HepG2 (cell line): ENCODE data around the gene CD109. TPM values are rescaled to one million over a fixed set of nuclear protein-coding genes. Genes with fewer than 3 reads are reported as not detected.
A peak's percentile ranks its signal among the peaks of the same experiment; 100 is the strongest.

ENCODE experiments used
- ATAC-seq: fragments of 200-7000 bp; cut with Tn5 transposase; 3 replicates; pipeline ENCODE4 v1.9.1; 2020; ENCODE audit warnings: mild to moderate bottlenecking, moderate library complexity
- BruUV-seq: library from RNA; stranded (reverse); fragments of 400-500 nt; replicated peaks from 2 replicates; lab custom pipeline; 2021; lab: Mats Ljungman, UMichigan
- CTCF ChIA-PET: fragments of 300-600 bp; formaldehyde crosslinking; extraction: SDS; loops from one replicate; lab custom pipeline; 2021; ENCODE audit warnings: low total read pairs, inconsistent platforms, low intra/inter-chr PET ratio; lab: Yijun Ruan, JAX
- POLR2A ChIA-PET: fragments of 350-600 bp; sonication (Branson Sonifier 250); formaldehyde crosslinking; loops from one replicate; lab custom pipeline; 2020; ENCODE audit warnings: antibody characterized with exemption, inconsistent platforms; lab: Yijun Ruan, JAX
- DNase-seq: peaks from one replicate; pipeline ENCODE4 v3.0.0-alpha.2; 2015; ENCODE audit warnings: low spot score
- FAIRE-seq: peaks from 3 replicates; lab custom pipeline; 2011; peaks lifted over from hg19 to GRCh38; lab: Jason Lieb, UNC
- H2AFZ ChIP-seq: one replicate; pipeline ENCODE4 v1.6.1; 2011; ENCODE audit warnings: low read length, inconsistent platforms
- H3K27ac ChIP-seq: fragments of 300-600 bp; 3 replicates; pipeline ENCODE4 v1.8.0; 2011; ENCODE audit warnings: mixed run types, mild to moderate bottlenecking, mixed read lengths, low read length, inconsistent platforms; ENCODE audit not compliant: insufficient read depth; ENCODE audit errors: extremely low read length
- H3K27me3 ChIP-seq, 2 experiments: fragments of 200-600 bp in 1 of 2; 2 replicates in 1 of 2; 3 replicates in 1 of 2; pipeline versions ENCODE4 v1.6.0 to v1.8.0; 2011; ENCODE audit warnings: low read length in 2 of 2, mild to moderate bottlenecking in 2 of 2, moderate library complexity in 2 of 2, inconsistent platforms in 1 of 2; ENCODE audit not compliant: insufficient read depth in 2 of 2, control insufficient read depth in 1 of 2
- H3K36me3 ChIP-seq, 2 experiments: fragments of 200-600 bp in 1 of 2; replicated peaks in 1 of 2; 2 replicates in 1 of 2; 3 replicates in 1 of 2; pipeline versions ENCODE4 v1.5.1 to v1.8.0; 2011; ENCODE audit warnings: low read length in 2 of 2, inconsistent platforms in 1 of 2; ENCODE audit not compliant: insufficient read depth in 2 of 2, control insufficient read depth in 1 of 2
- H3K4me1 ChIP-seq: 2 replicates; pipeline ENCODE4 v1.5.1; 2012; ENCODE audit warnings: low read length, inconsistent platforms; ENCODE audit not compliant: insufficient read depth
- H3K4me2 ChIP-seq: 2 replicates; pipeline ENCODE4 v1.6.0; 2011; ENCODE audit warnings: low read depth, low read length, inconsistent platforms
- H3K4me3 ChIP-seq, 3 experiments: fragments of 200-600 bp in 1 of 3; sonication (generic), shearing (Covaris generic) in 1 of 3; replicated peaks in 1 of 3; 2 replicates each; pipeline ENCODE4 v1.5.1; 2011 to 2016; ENCODE audit warnings: low read length in 3 of 3, inconsistent platforms in 2 of 3, low read depth in 2 of 3, mild to moderate bottlenecking in 2 of 3, control low read depth in 1 of 3, mixed read lengths in 1 of 3; ENCODE audit not compliant: insufficient read depth in 1 of 3
- H3K79me2 ChIP-seq: one replicate; pipeline ENCODE4 v1.6.1; 2011; ENCODE audit warnings: low read length, inconsistent platforms; ENCODE audit not compliant: insufficient read depth
- H3K9ac ChIP-seq: 2 replicates; pipeline ENCODE4 v1.6.0; 2011; ENCODE audit warnings: mild to moderate bottlenecking, low read depth, low read length, inconsistent platforms; ENCODE audit not compliant: insufficient read depth
- H3K9me3 ChIP-seq: 2 replicates; pipeline ENCODE4 v1.5.1; 2012; ENCODE audit warnings: mild to moderate bottlenecking, low read length
- H4K20me1 ChIP-seq: 2 replicates; pipeline ENCODE4 v1.6.0; 2011; ENCODE audit warnings: inconsistent platforms, mild to moderate bottlenecking, low read length, moderate library complexity; ENCODE audit not compliant: insufficient read depth
- CAMTA2 ChIP-seq: sonication (generic); formaldehyde crosslinking; IDR thresholded peaks from 2 replicates; pipeline ENCODE4 v1.4.0; 2020; ENCODE audit warnings: mild to moderate bottlenecking, missing genetic modification reagents, borderline replicate concordance
- PAWR ChIP-seq: sonication (generic); formaldehyde crosslinking; IDR thresholded peaks from 2 replicates; pipeline ENCODE4 v1.4.0; 2020; ENCODE audit warnings: missing genetic modification reagents, mild to moderate bottlenecking, borderline replicate concordance
- SRF ChIP-seq: IDR thresholded peaks from 2 replicates; pipeline ENCODE4 v1.6.1; 2011; ENCODE audit warnings: mild to moderate bottlenecking, low read depth, low read length, moderate library complexity
- TBP ChIP-seq: sonication (generic); formaldehyde crosslinking; IDR thresholded peaks from 2 replicates; pipeline ENCODE4 v1.5.0; 2020; ENCODE audit warnings: missing genetic modification reagents
- ZNF30 ChIP-seq: sonication (generic); formaldehyde crosslinking; IDR thresholded peaks from 2 replicates; pipeline ENCODE4 v1.5.0; 2020; ENCODE audit warnings: mild to moderate bottlenecking, missing genetic modification reagents
- WGBS: methylation state at CpG from one replicate; pipeline ENCODE4 v1.1.6; 2017; ENCODE audit warnings: low lambda C conversion rate; 5-methylcytosine and 5-hydroxymethylcytosine counted together
- in situ Hi-C: cut with HindIII; loops from 2 replicates; pipeline ENCODE4 v1.10.0; 2017; ENCODE audit warnings: low pct_unique_long_range_greater_than_20kb; ENCODE audit not compliant: extremely low pct_ligation_motif_present
- intact Hi-C: fragments of 100-400 bp; cut with micrococcal nuclease; formaldehyde crosslinking; loops from one replicate; pipeline ENCODE4 v1.10.0; 2022; ENCODE audit not compliant: unreplicated experiment
- polyA plus RNA-seq, 8 experiments: library from polyadenylated mRNA; depleted of rRNA in 3 of 8; stranded (reverse) in 7 of 8; unstranded in 1 of 8; fragments of >200 nt; fragmentation: Illumina TruSeq in 4 of 8; extraction: Trizol in 4 of 8; gene quantifications; 2 replicates each; pipeline versions ENCODE4 v1.2.1 to v1.2.3, GENCODE V29; 2011 to 2016; ENCODE audit warnings: low read depth in 4 of 8, missing spikeins in 1 of 8, mixed read lengths in 1 of 8; ENCODE audit not compliant: insufficient read depth in 1 of 8
- total RNA-seq, 5 experiments: library from RNA; depleted of rRNA; stranded (reverse); fragments of >200 nt; fragmentation: Illumina TruSeq; extraction: Trizol; gene quantifications; 2 replicates each; pipeline ENCODE4 v1.2.3, GENCODE V29; 2016; ENCODE audit warnings: low read depth in 1 of 5
- TF ChIP-seq, protein P1 (sequence below): sonication (generic); formaldehyde crosslinking; IDR thresholded peaks from 2 replicates; pipeline ENCODE4 v1.4.0; 2020; ENCODE audit warnings: missing genetic modification reagents
- TF ChIP-seq, protein P2 (sequence below): sonication (generic); formaldehyde crosslinking; IDR thresholded peaks from 2 replicates; pipeline ENCODE4 v1.9.0; 2021; ENCODE audit warnings: missing genetic modification reagents, mild to moderate bottlenecking, borderline replicate concordance
- TF ChIP-seq, protein P3 (sequence below): sonication (generic); formaldehyde crosslinking; IDR thresholded peaks from 2 replicates; pipeline ENCODE4 v1.4.0; 2020; ENCODE audit warnings: missing genetic modification reagents
- TF ChIP-seq, protein P4 (sequence below), 2 experiments: fragments of 450-650 bp in 1 of 2; sonication (generic) in 1 of 2; formaldehyde crosslinking; IDR thresholded peaks; 2 replicates each; pipeline versions ENCODE4 v1.5.0 to v1.8.0; 2020 to 2022; ENCODE audit warnings: mild to moderate bottlenecking in 1 of 2, missing genetic modification reagents in 1 of 2
- TF ChIP-seq, protein P5 (sequence below): sonication (generic); formaldehyde crosslinking; IDR thresholded peaks from 2 replicates; pipeline ENCODE4 v1.4.0; 2020; ENCODE audit warnings: mild to moderate bottlenecking, missing genetic modification reagents

CD109 gene
- total and polyA plus RNA-seq, 2 of the 13 experiments (the other 11 are each of a cell fraction or from before 2014, with no cell fraction given), result 0.93 to 2.1 TPM

DNA sequence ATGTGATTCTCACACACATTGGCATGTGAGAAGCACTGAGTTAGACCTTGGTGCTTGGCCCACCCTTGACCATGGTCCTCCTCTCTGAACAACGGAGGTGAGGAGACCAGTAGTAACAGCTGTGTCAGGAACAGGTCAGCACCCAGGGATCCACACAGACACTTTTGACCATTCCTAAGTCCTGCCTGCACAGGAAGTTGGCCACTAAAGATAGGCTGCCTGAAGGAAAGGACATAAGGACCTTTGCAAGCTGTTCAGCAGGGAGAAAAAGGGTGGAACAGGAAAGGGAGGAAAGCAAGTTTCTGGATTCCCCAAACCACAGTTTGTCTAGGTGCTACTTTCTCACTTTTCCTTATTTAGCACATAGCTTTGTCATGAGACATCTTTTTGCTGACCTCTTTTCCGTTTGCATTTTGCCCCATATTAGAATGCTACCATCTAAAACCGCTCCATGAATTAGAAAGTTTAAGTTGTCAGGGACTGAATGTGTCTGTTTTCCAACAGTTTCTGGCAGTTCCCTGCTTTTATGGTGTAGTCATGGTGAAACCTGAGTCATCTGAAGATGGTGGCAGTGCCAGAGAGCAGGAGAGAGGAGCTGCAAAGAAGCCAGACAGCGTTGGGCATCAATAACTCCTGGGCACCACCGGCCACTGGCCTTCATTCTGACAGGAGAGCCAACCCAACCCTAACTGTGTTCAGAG is 1.1 kb upstream of the CD109 start:
- H3K4me1 ChIP-seq, result peaks cover 23% of the 10 kb centered on the region
- H3K4me3 ChIP-seq, result peak overlapping the region in 2 of 3 experiments; percentile 12 to 72; a peak in 1 of 6 replicates
- WGBS, result 20% methylated on average over 5 of the region's 5 CpGs
- peak; percentile 42 for ATAC-seq
- intact Hi-C loops (no loop called here), in situ Hi-C loops (no loop called here)
- FAIRE-seq, result no peak
- DNase-seq, result no peak
- H3K79me2 ChIP-seq, result no peaks in the 10 kb centered on the region
- peak overlapping the region; percentile 89 for H3K4me2 ChIP-seq
- no peaks in the 10 kb centered on the region for H4K20me1 ChIP-seq
- H3K27ac ChIP-seq, result no peak overlapping the region
- no peaks in the 10 kb centered on the region for H3K36me3 ChIP-seq
- BruUV-seq, result no TSS peak
- peaks cover 0 to 9% of the 10 kb centered on the region in 2 experiments; a peak in 2 of 5 replicates for H3K27me3 ChIP-seq
- TF ChIP-seq ZNF30 (CRISPR knock-in tag) (no peak), SRF (no peak), PAWR (CRISPR knock-in tag) (no peak), TBP (CRISPR knock-in tag) (no peak), CAMTA2 (CRISPR knock-in tag) (no peak)
- TF ChIP-seq, protein P1, sequence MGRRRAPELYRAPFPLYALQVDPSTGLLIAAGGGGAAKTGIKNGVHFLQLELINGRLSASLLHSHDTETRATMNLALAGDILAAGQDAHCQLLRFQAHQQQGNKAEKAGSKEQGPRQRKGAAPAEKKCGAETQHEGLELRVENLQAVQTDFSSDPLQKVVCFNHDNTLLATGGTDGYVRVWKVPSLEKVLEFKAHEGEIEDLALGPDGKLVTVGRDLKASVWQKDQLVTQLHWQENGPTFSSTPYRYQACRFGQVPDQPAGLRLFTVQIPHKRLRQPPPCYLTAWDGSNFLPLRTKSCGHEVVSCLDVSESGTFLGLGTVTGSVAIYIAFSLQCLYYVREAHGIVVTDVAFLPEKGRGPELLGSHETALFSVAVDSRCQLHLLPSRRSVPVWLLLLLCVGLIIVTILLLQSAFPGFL, result no peak
- TF ChIP-seq, protein P2, sequence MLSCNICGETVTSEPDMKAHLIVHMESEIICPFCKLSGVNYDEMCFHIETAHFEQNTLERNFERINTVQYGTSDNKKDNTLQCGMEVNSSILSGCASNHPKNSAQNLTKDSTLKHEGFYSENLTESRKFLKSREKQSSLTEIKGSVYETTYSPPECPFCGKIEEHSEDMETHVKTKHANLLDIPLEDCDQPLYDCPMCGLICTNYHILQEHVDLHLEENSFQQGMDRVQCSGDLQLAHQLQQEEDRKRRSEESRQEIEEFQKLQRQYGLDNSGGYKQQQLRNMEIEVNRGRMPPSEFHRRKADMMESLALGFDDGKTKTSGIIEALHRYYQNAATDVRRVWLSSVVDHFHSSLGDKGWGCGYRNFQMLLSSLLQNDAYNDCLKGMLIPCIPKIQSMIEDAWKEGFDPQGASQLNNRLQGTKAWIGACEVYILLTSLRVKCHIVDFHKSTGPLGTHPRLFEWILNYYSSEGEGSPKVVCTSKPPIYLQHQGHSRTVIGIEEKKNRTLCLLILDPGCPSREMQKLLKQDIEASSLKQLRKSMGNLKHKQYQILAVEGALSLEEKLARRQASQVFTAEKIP (CRISPR knock-in tag), result no peak
- TF ChIP-seq, protein P3, sequence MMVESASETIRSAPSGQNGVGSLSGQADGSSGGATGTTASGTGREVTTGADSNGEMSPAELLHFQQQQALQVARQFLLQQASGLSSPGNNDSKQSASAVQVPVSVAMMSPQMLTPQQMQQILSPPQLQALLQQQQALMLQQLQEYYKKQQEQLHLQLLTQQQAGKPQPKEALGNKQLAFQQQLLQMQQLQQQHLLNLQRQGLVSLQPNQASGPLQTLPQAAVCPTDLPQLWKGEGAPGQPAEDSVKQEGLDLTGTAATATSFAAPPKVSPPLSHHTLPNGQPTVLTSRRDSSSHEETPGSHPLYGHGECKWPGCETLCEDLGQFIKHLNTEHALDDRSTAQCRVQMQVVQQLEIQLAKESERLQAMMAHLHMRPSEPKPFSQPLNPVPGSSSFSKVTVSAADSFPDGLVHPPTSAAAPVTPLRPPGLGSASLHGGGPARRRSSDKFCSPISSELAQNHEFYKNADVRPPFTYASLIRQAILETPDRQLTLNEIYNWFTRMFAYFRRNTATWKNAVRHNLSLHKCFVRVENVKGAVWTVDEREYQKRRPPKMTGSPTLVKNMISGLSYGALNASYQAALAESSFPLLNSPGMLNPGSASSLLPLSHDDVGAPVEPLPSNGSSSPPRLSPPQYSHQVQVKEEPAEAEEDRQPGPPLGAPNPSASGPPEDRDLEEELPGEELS (CRISPR knock-in tag), result no peak
- TF ChIP-seq, protein P4, sequence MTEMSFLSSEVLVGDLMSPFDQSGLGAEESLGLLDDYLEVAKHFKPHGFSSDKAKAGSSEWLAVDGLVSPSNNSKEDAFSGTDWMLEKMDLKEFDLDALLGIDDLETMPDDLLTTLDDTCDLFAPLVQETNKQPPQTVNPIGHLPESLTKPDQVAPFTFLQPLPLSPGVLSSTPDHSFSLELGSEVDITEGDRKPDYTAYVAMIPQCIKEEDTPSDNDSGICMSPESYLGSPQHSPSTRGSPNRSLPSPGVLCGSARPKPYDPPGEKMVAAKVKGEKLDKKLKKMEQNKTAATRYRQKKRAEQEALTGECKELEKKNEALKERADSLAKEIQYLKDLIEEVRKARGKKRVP (CRISPR knock-in tag; IDR thresholded peaks at IDR 0.05), result no peak
- TF ChIP-seq, protein P5, sequence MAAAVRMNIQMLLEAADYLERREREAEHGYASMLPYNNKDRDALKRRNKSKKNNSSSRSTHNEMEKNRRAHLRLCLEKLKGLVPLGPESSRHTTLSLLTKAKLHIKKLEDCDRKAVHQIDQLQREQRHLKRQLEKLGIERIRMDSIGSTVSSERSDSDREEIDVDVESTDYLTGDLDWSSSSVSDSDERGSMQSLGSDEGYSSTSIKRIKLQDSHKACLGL (CRISPR knock-in tag), result no peak
- ChIA-PET CTCF (no interaction called here), POLR2A (interaction anchor here (1.1 to 1.4 kb wide), 2 partner anchors 42 to 175 kb away, joined by 3 to 4 read pairs; no protein-coding TSS in a partner anchor)
- no peak overlapping the region for H3K9ac ChIP-seq
- peak overlapping the region; percentile 47 for H2AFZ ChIP-seq
- H3K9me3 ChIP-seq, result no peaks in the 10 kb centered on the region
